SU-DHL-6 (cell line): ENCODE results near the gene SLC7A4.

Experiments used
- CTCF ChIP-seq: fragments of 200-600 bp; sonication (generic); IDR thresholded peaks from one replicate; pipeline ENCODE4 v1.5.1; 2017; ENCODE audit warnings: antibody characterized with exemption, mild to moderate bottlenecking, low read length, moderate library complexity; ENCODE audit not compliant: insufficient read depth, poor library complexity, severe bottlenecking
- EZH2phosphoT487 ChIP-seq: fragments of 200-600 bp; sonication (generic), shearing (Covaris generic); conservative IDR thresholded peaks from 2 replicates; pipeline ENCODE4 v1.6.1; 2018; ENCODE audit warnings: mild to moderate bottlenecking, antibody characterized with exemption, low read length, moderate library complexity, mixed read lengths

- TF ChIP-seq CTCF (no peak), EZH2phosphoT487 (no peak)
Measured at GRCh38 chr22:21026783-21027692, 5.3 kb downstream of the SLC7A4 start.
